ENCODE measurements around the gene UBE2F.

DNA sequence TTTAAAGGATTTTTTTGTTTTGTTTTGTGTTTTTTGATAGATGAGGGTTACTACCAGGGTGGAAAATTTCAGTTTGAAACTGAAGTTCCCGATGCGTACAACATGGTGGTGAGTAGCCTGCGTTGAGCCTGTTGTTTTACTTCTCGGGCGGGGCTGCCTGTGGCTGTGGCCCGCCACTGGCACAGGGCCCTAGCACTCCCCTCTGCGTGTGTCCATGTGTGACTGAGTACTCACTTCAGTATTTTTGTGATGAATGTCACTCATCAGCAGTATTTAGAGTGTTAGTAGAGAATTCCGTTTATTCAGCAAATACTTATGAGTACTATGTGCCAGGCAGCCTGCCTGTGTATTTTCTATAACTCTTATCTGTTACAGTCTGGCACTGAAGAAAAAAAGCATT lies 49.7 kb downstream of the UBE2F start:
- TF ChIP-seq, protein P1, sequence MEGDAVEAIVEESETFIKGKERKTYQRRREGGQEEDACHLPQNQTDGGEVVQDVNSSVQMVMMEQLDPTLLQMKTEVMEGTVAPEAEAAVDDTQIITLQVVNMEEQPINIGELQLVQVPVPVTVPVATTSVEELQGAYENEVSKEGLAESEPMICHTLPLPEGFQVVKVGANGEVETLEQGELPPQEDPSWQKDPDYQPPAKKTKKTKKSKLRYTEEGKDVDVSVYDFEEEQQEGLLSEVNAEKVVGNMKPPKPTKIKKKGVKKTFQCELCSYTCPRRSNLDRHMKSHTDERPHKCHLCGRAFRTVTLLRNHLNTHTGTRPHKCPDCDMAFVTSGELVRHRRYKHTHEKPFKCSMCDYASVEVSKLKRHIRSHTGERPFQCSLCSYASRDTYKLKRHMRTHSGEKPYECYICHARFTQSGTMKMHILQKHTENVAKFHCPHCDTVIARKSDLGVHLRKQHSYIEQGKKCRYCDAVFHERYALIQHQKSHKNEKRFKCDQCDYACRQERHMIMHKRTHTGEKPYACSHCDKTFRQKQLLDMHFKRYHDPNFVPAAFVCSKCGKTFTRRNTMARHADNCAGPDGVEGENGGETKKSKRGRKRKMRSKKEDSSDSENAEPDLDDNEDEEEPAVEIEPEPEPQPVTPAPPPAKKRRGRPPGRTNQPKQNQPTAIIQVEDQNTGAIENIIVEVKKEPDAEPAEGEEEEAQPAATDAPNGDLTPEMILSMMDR (IDR thresholded peaks at IDR 0.05; ENCODE audit: borderline replicate concordance, extremely low read depth, low read length, poor library complexity, severe bottlenecking), result no peak
- no peak for TF ChIP-seq EZH2 (IDR thresholded peaks at IDR 0.05; ENCODE audit: borderline replicate concordance, low read depth, low read length, severe bottlenecking)

Data from DND-41 (cell line).